Myocyte (in vitro differentiated cells): Measurements from ENCODE around the gene SLAMF1. TPM values are rescaled to one million over a fixed set of nuclear protein-coding genes. Genes with fewer than 3 reads are reported as not detected.

ENCODE experiments used
- DNase-seq: peaks from one replicate; pipeline ENCODE4 v3.0.0-alpha.2; 2012; ENCODE audit warnings: low read depth
- polyA plus RNA-seq: library from polyadenylated mRNA; unstranded; fragments of >200 nt; gene quantifications from one replicate; pipeline ENCODE4 v1.2.1, GENCODE V29; 2012; ENCODE audit warnings: missing spikeins
- total RNA-seq: library from RNA; depleted of rRNA; stranded (reverse); fragments of >200 nt; gene quantifications from 2 replicates; pipeline ENCODE4 v1.2.3, GENCODE V29; 2014

SLAMF1 gene, protein sequence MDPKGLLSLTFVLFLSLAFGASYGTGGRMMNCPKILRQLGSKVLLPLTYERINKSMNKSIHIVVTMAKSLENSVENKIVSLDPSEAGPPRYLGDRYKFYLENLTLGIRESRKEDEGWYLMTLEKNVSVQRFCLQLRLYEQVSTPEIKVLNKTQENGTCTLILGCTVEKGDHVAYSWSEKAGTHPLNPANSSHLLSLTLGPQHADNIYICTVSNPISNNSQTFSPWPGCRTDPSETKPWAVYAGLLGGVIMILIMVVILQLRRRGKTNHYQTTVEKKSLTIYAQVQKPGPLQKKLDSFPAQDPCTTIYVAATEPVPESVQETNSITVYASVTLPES
- total RNA-seq: not detected in 2 replicates
- not detected for polyA plus RNA-seq

DNA sequence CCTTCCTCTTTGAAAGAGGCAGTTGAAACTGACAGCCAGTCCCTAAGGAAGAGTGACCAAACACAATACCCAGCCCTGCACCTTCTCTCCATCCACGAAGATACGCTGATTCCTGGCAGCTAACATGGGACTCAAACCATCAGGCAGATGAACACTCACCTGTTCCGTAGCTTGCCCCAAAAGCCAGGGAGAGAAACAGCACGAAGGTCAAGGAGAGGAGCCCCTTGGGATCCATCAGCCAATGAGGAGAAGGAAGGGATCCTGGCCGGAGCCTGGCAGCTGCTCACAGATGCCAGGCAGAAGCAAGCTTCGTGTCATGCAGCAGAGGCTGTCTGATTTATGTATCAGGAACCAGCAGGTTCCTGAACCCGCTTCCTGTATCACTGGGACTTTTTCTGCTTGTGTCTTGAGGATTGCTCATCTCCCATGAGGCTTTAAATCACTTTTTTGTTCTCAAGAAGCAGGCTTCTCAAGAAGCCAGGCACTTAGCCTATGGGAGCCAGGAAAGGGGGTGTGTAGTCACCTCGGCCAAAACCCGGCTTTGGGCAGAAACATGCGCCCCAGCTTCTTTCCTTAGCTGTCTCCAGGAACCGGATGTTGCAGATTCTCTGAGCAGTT, at the start of gene SLAMF1:
TSS of gene SLAMF1 (minus strand) at position 334 of the 618 bp plus-strand sequence. CDS start at position 235, 99 bp downstream.
- DNase-seq: peak; percentile 44

DNA sequence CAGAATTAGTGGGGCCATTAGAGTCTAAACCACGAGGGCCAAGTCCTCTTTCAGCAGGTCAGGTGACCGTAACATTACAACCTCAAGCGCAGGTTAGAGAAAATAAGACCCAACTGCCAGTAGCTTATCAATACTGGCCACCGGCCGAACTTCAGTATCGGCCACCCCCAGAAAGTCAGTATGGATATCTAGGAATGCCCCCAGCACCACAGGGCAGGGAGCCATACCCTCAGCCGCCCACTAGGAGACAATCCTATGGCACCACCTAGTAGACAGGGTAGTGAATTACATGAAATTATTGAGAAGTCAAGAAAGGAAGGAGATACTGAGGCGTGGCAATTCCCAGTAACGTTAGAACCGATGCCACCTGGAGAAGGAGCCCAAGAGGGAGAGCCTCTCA, 45.5 kb upstream of the SLAMF1 start:
- peak; percentile 6 for DNase-seq

DNA sequence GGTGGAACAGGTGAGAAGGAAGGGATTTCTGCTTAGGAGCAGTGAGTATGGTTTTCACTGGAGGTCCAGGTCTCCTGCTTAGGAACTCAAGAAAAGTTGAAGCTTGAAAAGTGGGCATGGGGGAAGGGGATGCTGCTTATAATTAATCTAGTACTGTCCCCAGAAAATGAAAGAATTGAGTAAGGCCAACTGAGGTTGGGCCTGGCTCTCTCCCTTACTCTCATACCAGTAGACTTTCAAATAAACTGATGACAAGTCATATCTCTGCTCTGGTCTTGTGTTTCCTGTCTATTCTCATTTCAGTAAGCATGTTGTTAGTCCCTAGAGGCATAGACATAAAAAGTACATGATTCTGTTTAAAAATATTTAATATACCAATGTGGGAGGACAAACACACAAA, 38.4 kb upstream of the SLAMF1 start:
- no peak for DNase-seq

DNA sequence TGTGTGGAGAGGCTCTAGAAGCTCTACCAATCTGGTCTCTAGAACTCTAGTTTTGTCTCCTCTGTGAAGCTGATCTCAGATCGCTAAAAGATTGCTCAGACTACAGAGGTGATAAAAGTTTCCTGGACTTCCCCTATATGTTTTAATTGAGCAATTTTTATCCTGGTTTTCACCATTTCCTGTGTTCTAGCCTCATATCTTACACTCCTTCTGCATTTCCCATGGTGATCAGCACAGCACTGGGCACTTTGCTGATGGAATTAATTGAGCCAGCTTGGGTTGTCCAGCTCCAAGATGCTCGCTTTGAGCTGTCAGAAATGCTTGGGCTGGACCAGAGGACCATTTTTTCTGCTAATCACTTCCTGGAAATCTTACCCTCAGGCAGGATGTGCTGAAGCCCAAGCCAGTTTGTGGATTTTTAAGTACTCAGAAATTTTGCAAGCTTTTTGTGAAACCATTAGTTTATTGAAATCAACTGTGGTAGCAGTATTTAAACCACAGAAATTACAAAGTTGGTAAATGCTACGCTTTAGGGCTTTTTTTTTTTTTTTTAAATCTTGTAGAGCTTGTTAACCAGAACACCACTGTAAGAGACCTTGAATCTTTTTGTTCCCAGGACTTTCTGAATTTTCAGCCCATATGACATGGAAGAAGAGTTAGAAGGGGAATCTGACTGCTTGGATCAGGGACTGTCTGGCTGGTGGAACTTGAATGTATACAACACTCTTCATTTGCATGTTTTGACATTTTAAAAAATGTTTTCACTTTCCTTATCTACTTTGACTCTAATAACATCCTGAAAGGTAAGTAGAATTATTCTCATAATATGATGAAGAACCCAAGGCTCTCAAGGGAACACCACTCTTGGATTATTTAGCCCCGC, 36.4 kb upstream of the SLAMF1 start:
- DNase-seq: no peak

DNA sequence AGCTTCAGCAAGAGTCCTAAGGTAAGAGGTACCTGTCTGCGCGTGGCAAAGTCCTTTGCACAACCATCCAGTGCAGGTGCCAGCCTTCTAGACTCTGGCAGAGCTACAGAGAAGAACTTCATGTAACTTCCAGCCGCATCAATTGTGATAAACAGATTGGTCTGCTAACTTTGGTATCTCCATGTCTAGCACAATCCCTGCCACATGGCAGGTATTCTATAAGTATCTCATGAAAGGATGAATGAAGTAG, 35.0 kb upstream of the SLAMF1 start:
- no peak for DNase-seq

DNA sequence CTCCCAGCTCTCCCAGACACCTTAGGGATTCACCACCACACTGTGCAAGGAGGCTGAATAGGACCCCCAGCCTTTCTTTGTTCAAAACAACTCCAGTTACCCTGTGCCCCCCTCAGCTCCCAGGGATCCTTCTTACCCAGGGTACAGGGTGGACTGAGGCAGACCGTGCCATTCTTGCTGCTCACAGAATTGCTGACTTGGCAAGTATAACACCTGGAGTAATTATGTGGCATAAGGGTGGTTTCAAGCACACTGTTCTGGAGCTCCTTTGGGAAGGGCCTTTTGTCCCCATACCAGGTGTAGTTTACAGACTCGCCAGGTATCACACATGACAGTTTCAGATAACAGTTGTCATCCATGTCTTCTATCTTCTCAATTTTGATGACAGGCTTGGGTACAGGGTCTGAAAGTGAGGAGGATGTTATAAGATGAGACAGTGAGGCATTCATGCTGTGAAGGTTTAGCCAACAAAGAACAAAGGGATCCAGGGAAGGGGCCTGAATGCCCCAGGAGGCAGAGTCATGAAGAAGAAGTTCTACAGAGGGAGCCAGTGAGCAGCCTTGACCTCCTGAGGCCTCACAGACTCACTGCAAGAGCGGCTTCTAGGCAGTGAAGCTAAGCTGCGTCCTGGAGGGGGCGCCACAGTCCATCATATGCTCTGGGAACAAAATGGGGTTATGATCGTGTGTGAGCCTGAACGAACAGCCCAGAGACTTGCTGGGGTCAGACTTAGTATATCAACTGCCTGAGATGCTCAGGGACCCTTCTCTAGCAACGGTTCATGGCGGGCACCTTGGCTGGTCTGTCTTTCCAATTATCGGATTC, 34.4 kb upstream of the SLAMF1 start:
- peak; percentile 36 for DNase-seq

DNA sequence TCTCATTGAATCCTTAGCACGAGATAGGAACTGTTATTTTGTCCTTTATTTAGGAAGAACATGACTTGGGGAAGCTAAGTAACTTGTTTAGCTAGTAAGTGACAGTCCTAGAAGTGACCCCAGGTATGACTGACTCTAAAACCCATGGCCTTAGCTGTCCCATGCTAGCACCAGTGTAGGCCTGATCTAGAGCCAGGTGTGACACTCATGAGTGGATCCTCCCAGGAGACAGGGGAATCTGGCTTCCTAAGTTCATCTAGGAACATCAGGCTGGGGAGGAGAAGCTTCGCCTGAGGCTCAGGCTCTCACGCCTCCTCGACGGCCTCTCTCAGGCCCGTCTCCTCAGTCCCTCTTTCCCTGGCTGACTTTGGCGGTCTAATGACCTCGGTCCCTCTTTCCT, 33.6 kb upstream of the SLAMF1 start:
- no peak for DNase-seq

DNA sequence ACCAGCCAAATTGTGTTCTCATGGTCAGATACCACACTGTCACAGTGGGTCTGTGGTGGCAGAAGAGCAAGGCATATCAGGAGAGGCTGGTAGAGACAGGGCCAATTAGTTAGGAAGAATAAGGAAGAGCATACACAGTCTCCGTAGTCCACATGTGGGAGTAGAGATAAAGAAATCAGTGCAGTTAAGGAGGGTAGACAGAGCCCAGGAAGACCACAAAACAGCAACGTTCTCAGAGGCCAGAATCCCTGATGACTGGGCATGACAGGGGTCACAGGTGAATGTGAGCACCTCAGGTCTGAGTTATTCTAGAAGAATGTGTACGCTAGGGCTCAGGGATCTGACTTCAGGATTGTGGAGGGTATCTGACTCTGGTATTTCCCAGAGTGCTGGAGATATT, 33.0 kb upstream of the SLAMF1 start:
- no peak for DNase-seq

DNA sequence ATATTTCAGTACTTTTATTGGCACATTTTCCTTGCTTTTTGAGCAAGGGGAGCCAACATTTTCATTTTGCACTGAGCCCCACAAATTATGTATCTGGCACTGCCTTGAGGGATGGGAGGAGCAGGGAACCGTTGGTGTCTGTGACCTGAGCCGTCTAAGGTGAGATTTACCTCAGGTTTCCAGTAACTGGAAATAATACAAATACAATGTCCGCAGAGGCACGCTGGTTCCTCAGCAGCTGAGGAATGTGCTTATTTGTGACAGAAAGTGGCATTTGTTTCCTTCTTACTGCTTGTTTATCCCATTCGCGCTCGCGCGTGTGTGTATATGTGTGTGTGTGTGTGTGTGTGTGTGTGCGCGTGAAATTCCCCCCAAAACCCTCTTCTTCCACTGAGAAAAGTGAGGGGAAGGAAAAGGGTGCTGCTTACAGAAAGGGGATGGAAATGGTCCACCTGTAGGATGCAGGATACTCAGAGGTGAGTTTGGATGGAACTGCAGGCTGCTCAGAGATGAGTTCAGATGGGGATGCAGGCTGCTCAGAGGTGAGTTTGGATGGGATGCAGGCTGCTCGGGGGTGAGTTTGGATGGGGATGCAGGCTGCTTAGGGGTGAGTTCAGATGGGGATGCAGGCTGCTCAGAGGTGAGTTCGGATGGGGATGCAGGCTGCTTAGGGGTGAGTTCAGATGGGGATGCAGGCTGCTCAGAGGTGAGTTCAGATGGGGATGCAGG, 30.2 kb upstream of the SLAMF1 start:
- no peak for DNase-seq

DNA sequence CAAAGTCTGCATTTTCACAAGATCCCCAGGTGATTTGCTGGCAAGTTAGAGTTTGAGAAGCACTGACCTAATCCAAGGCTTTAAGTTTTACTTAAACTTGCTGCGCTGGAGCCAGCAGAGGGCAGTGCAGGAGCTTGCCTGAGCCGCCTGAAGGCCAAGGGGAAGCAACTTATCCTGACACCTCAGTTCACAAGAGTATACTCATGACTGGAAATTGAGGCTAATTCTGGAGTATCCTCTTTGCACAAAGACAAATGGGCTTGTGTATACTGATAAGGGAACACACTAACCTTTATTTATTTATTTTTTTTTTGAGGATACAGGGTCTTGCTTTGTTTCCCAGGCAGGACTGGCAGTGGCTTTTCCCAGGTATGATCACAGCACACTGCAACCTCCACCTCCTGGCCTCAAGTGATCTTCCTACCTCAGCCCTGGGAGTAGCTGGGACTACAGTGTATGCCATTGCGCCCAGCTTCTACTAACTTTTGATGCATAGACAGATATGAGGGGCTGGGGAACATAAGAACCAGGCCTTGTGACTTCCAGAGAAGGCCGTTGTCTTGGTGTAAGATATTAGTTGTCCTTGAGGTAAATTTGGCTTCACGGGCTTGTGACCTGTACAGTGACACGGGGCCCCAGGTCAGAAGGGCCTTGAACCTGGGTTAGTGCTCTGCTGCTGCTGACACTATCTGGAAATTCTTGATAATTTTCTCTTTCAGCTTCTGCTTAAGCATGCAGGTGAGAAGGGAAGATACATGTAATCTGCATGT, 29.0 kb upstream of the SLAMF1 start:
- DNase-seq: peak; percentile 67

DNA sequence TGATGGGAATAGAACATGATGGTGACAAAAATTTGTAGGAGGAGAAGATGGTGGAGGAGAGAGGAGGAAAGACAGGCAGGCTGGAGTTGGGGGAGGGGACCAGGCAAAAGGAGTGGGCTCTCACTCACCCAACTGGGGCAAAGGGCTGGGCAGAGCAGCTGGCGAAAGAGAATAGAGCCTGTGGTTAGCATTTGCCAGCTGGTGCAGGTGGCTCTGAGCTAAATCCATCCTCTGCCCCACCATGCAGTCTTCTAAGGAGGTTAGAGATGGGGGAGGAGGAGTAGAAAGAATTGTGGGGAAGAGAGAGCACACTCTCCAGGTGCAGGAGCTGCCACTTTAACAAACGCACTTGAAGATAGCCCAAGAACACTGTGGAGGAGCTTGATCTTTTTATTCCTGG, 27.6 kb upstream of the SLAMF1 start:
- peak; percentile 88 for DNase-seq

DNA sequence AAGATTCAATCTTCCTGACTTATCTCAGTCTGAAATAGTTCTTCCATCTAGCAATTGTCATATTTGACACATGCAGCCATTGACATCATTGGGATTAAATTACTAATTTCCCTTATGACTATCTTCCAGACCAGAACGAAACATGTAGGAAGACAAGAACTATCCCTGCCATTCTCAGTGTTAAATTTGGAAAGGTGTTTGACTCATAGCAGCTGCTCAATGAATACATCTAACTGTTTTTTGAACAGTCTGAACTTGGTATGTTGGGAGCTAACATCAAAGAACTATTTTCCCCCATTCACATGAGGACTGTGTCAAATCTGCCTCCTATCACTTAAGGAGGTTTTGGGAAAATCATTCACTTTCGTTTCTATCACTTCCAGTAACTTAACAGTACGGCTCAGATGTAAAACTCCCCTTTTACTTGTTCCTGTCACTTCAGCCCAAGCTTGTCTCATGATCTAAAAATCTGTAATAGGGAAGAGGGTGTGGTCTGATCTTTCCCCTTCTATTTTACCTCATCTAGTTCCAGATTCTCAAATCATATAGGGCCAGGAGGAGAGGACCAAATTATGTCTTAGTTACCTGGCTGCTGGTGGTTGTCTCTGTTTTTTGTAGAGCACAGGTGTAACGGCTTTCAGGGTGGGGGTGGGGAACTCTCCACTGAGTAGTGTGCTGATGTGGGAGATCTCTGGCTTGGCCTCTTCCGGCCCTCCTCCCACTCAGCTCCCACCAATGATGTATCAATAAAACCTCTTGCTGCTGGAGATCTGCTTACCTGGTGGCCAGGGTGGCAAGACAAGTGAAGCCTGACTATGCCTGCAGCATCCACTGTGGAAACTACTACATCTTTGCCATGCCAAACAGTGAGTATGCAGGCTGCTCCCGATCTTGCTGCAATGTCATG, 26.2 kb upstream of the SLAMF1 start:
- DNase-seq: peak; percentile 21

DNA sequence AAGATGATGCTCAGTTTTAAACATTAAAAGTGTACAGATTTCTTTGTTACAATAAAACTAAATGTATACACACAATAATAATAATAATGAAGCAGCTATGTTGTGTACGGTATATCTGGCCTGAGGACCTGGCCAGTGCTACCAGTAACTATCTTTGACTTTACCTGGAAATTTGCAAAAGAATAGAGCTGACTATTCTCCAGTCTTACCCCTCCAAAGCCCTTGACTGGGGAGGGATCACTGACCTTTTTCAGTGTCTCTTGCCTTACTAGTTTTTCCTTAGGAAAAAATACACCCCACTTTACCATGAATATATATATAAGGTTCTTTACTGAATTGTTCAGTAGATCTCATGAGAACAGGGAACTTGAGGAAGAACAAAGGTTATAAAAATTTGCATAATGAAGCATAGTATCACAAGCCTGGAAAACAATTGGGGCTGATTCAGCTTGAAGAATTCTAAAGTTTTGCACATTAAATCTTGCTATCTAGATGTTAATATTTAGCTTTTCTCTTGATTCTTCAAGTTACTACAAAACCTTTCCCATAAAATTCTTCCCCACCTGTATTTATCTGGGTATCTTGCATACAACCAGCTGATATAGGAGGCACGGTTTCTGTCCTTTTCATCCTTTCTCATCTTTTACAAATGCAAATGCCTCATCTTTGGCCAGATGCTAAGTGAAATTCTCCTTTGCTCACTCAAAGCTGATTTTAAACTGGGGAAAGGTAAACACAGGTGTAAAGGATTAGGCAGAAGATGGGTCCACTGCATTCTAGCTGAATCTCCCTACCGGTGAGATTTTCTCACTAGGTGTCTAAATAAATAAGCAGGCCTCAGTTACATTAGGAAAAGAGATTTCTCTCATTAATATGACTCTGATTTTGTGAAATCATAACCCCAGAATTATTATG, 25.0 kb upstream of the SLAMF1 start:
- DNase-seq: no peak

DNA sequence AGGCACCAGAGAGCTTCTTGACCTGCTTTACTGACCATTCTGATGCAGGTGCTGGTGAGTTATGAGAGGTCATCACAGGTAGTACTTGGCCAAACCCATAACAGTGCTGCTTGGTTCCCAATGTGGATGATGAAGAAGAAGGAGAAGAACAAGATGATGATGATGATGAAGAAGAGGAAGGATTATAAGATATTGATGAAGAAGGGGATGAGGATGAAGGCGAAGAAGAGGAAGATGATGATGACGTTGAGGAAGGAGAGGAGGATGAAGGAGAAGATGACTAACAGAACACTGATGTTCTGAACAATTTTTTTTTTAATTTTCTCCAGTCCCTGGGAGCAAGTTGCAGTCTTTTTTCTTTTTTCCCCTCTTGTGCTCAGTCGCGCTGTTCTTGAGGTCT, 23.9 kb upstream of the SLAMF1 start:
- no peak for DNase-seq

DNA sequence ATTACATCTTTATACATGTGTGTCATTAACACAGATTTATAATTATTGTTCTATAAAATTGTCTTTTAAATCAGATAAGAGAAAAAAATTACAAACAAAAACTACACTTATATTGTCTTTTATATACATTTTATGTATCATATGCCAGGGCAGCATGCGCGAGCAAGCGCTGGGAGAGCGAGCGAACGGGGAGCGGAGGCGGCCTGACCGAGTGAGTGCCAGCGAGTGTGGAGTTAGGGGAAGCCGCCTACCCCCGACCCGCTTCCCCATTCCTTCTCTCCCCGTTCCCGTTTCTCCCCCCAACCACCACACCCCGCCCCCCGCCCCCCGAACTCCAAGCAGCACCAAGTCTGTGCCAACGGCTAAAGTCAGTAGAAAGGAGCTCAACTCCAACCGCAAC, 23.0 kb upstream of the SLAMF1 start:
- DNase-seq: no peak

DNA sequence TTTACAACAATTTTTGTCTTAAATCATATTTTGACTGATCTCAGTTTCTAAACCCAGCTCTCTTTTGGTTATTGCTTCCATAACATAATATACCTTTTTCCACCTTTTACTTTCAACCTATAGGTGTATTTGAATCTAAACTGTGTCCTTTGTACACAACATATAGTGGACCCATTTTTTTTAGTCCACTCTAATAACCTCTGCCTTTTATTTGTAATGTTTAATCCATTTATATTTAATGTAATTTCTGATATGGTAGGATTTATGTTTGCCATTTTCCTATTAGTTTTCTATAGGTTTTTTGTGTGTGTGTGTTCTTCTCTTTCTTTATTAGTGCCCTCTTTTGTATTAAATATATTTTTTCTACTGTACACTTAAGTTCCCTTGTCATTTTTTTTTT, 22.4 kb upstream of the SLAMF1 start:
- DNase-seq: no peak

DNA sequence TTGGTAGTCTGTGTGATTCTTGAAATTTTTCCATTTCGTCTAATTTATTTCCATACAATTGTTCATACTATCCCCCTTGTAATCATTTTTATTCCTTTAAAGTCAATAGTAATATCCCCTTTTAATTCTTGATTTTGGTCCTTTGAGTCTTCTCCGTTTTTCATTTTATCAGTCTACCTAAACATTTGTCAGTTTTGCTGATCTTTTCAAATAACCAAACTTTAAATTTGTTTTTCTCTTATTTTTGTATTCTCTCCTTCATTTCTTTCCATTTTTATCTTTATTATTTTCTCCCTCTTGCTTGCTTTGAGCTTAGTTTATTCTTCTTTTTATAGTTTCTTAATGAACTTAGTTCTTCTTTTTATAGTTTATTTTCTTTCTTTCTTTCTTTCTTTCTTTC, 21.1 kb upstream of the SLAMF1 start:
- DNase-seq: no peak

DNA sequence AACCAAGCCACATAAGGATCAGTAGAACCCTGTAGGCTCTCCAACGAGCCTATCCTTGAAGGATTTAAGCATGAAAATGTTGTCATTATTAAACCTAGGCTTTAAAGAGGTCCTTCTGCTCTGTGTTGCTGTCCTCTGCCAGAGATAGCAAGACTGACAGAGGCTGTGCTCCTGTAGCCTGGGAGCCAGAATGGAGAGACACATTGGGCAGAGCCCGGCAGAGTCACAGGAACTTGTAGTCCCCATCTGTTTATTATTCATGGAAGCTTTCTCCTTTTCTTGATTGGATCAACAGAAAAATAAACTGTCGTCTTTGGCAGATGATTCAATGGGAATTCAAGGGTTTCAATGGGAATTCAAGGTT, 19.2 kb upstream of the SLAMF1 start:
- no peak for DNase-seq
